Activated CD4-positive, alpha-beta T cell treated with anti-CD3 and anti-CD28 coated beads, Interleukin-2, Interleukin-4, amounts not matched to agents 100 ng/mL and 50 ng/mL, durations not matched to agents 16 hours and 8 hours (primary cell): Measurements from ENCODE around the gene RAD51B.
"Not testable (repeated sequence)": the region's sequence is repeated elsewhere in the genome, so short reads cannot be mapped to it uniquely, and the experiment has no call there.

ENCODE experiments used
- DNase-seq: peaks from one replicate; pipeline ENCODE4 v3.0.0-alpha.2; 2020; ENCODE audit warnings: low spot score

Gene RAD51B

GRCh38 chr14:67949771-67950170, 130.2 kb downstream of the RAD51B start:
- no peak for DNase-seq

- no peak for DNase-seq
These were observed 130.8 kb downstream of the RAD51B start for GRCh38 chr14:67950386-67950785.

GRCh38 chr14:67951529-67952135, 132.1 kb downstream of the RAD51B start:
- DNase-seq: no peak

- DNase-seq: no peak
These were observed 132.8 kb downstream of the RAD51B start for GRCh38 chr14:67952381-67952780.

GRCh38 chr14:67952786-67953185, 133.2 kb downstream of the RAD51B start:
- DNase-seq: no peak

GRCh38 chr14:67955261-67955660, 135.7 kb downstream of the RAD51B start:
- no peak for DNase-seq

- DNase-seq: no peak
These were observed 138.4 kb downstream of the RAD51B start for GRCh38 chr14:67957946-67958345.

GRCh38 chr14:67961676-67962075, 142.1 kb downstream of the RAD51B start:
- no peak for DNase-seq

- DNase-seq: no peak
These were observed 142.7 kb downstream of the RAD51B start for GRCh38 chr14:67962215-67962644.

GRCh38 chr14:67963545-67963944, 144.0 kb downstream of the RAD51B start:
- DNase-seq: no peak

- DNase-seq: no peak
These were observed 144.6 kb downstream of the RAD51B start for GRCh38 chr14:67963960-67964812.

GRCh38 chr14:67965696-67966095, 146.1 kb downstream of the RAD51B start:
- no peak for DNase-seq

GRCh38 chr14:67967206-67967605, 147.6 kb downstream of the RAD51B start:
- DNase-seq: no peak

GRCh38 chr14:67967970-67968369, 148.4 kb downstream of the RAD51B start:
- not testable (repeated sequence) for DNase-seq

- DNase-seq: no peak
These were observed 151.3 kb downstream of the RAD51B start for GRCh38 chr14:67970923-67971322.

GRCh38 chr14:67971627-67972625, 152.3 kb downstream of the RAD51B start:
- no peak for DNase-seq

- no peak for DNase-seq
These were observed 153.9 kb downstream of the RAD51B start for GRCh38 chr14:67973436-67973835.

- no peak for DNase-seq
These were observed 155.9 kb downstream of the RAD51B start for GRCh38 chr14:67975470-67975869.

- no peak for DNase-seq
These were observed 158.0 kb downstream of the RAD51B start for GRCh38 chr14:67977434-67978034.

GRCh38 chr14:67978749-67979148, 159.2 kb downstream of the RAD51B start:
- no peak for DNase-seq

- DNase-seq: no peak
These were observed 163.4 kb downstream of the RAD51B start for GRCh38 chr14:67982711-67983608.
